PC-9 (cell line): ENCODE measurements around the gene DTX1. TPM values are rescaled to one million over a fixed set of nuclear protein-coding genes. Genes with fewer than 3 reads are reported as not detected.

ENCODE experiments used
- BruUV-seq: library from RNA; stranded (reverse); fragments of 400-500 nt; replicated peaks from 2 replicates; lab custom pipeline; 2021; lab: Mats Ljungman, UMichigan
- CTCF ChIA-PET: fragments of 300-600 bp; sonication (Branson Sonifier 250); formaldehyde crosslinking; loops from one replicate; lab custom pipeline; 2022; ENCODE audit warnings: antibody characterized with exemption; lab: Charles Lee
- POLR2A ChIA-PET: fragments of 300-600 bp; sonication (Branson Sonifier 250); formaldehyde crosslinking; loops from one replicate; lab custom pipeline; 2022; ENCODE audit warnings: antibody characterized with exemption; ENCODE audit not compliant: unreplicated experiment; lab: Charles Lee
- DNase-seq, 2 experiments: peaks; one replicate each; pipeline versions ENCODE4 v3.0.0 to v3.0.0-alpha.2; 2015 to 2022; ENCODE audit warnings: mixed read lengths in 1 of 2
- H2AFZ ChIP-seq: fragments of 200-600 bp; sonication (generic); 2 replicates; pipeline ENCODE4 v1.8.1; 2017; ENCODE audit warnings: antibody characterized with exemption
- H3F3A ChIP-seq: fragments of 200-600 bp; sonication (generic); 2 replicates; pipeline ENCODE4 v1.8.1; 2017; ENCODE audit warnings: antibody characterized with exemption, mild to moderate bottlenecking, low read depth; ENCODE audit not compliant: insufficient read depth
- H3K27ac ChIP-seq: fragments of 200-600 bp; sonication (generic); 2 replicates; pipeline ENCODE4 v1.6.1; 2016; ENCODE audit warnings: mixed run types
- H3K27me3 ChIP-seq: fragments of 200-600 bp; sonication (generic); 2 replicates; pipeline ENCODE4 v1.6.1; 2016; ENCODE audit warnings: low read depth, mixed run types; ENCODE audit not compliant: insufficient read depth
- H3K36me3 ChIP-seq: fragments of 200-600 bp; sonication (generic); 2 replicates; pipeline ENCODE4 v1.6.1; 2016; ENCODE audit warnings: low read depth, mixed run types
- H3K4me1 ChIP-seq: fragments of 200-600 bp; sonication (generic); replicated peaks from 2 replicates; pipeline ENCODE4 v1.6.1; 2016; ENCODE audit warnings: mixed run types; ENCODE audit not compliant: insufficient read depth
- H3K4me2 ChIP-seq: fragments of 200-600 bp; sonication (generic); 2 replicates; pipeline ENCODE4 v1.6.1; 2017; ENCODE audit warnings: mixed run types
- H3K4me3 ChIP-seq: fragments of 200-600 bp; sonication (generic); 2 replicates; pipeline ENCODE4 v1.6.1; 2016; ENCODE audit warnings: mixed run types
- H3K79me2 ChIP-seq: fragments of 200-600 bp; sonication (generic); 2 replicates; pipeline ENCODE4 v1.6.1; 2017; ENCODE audit warnings: low read depth, mixed run types
- H3K9me2 ChIP-seq: fragments of 200-600 bp; sonication (generic); 2 replicates; pipeline ENCODE4 v1.8.1; 2017; ENCODE audit warnings: mild to moderate bottlenecking; ENCODE audit not compliant: insufficient read depth
- H3K9me3 ChIP-seq: fragments of 200-600 bp; sonication (generic); 2 replicates; pipeline ENCODE4 v1.8.1; 2016; ENCODE audit warnings: low read depth; ENCODE audit not compliant: insufficient read depth
- H4K20me1 ChIP-seq: fragments of 200-600 bp; sonication (generic); 2 replicates; pipeline ENCODE4 v1.8.1; 2017; ENCODE audit not compliant: insufficient read depth
- EZH2 ChIP-seq: fragments of 200-600 bp; sonication (generic); IDR thresholded peaks from 2 replicates; pipeline ENCODE4 v1.8.0; 2017; ENCODE audit warnings: antibody characterized with exemption, low read depth
- intact Hi-C: fragments of 100-400 bp; cut with micrococcal nuclease; formaldehyde crosslinking; loops from one replicate; pipeline ENCODE4 v1.10.0; 2022; ENCODE audit not compliant: unreplicated experiment
- total RNA-seq: library from RNA; stranded (reverse); gene quantifications from 2 replicates; pipeline ENCODE4 v1.2.3, GENCODE V29; 2021
- TF ChIP-seq, protein P1 (sequence below): fragments of 200-600 bp; sonication (generic); conservative IDR thresholded peaks from 2 replicates; pipeline ENCODE4 v1.6.1; 2017; ENCODE audit warnings: mixed run types, antibody characterized with exemption, mild to moderate bottlenecking, moderate library complexity

Gene DTX1
- total RNA-seq, 1 experiment from 2014 or later = 0.13 TPM

GRCh38 chr12:113105606-113106271, 49.2 kb downstream of the DTX1 start:
- Histone ChIP-seq H3F3A (no peaks in the 10 kb centered on the region), H3K4me1 (no peaks in the 10 kb centered on the region), H3K79me2 (no peaks in the 10 kb centered on the region), H3K9me3 (no peaks in the 10 kb centered on the region), H3K36me3 (no peaks in the 10 kb centered on the region), H3K4me3 (no peak overlapping the region), H3K9me2 (no peaks in the 10 kb centered on the region), H2AFZ (no peak overlapping the region), H3K4me2 (no peak overlapping the region), H3K27ac (no peak overlapping the region), H3K27me3 (no peaks in the 10 kb centered on the region), H4K20me1 (no peaks in the 10 kb centered on the region)
- intact Hi-C loops = no loop called here
- ChIA-PET POLR2A (no interaction called here), CTCF (no interaction called here)
- no peak for TF ChIP-seq EZH2
- TF ChIP-seq, protein P1, sequence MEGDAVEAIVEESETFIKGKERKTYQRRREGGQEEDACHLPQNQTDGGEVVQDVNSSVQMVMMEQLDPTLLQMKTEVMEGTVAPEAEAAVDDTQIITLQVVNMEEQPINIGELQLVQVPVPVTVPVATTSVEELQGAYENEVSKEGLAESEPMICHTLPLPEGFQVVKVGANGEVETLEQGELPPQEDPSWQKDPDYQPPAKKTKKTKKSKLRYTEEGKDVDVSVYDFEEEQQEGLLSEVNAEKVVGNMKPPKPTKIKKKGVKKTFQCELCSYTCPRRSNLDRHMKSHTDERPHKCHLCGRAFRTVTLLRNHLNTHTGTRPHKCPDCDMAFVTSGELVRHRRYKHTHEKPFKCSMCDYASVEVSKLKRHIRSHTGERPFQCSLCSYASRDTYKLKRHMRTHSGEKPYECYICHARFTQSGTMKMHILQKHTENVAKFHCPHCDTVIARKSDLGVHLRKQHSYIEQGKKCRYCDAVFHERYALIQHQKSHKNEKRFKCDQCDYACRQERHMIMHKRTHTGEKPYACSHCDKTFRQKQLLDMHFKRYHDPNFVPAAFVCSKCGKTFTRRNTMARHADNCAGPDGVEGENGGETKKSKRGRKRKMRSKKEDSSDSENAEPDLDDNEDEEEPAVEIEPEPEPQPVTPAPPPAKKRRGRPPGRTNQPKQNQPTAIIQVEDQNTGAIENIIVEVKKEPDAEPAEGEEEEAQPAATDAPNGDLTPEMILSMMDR = no peak
- no peak for DNase-seq
- no TSS peak for BruUV-seq

GRCh38 chr12:113106361-113106760, 49.8 kb downstream of the DTX1 start:
- CTCF ChIA-PET = no interaction called here
- POLR2A ChIA-PET = no interaction called here

DNA sequence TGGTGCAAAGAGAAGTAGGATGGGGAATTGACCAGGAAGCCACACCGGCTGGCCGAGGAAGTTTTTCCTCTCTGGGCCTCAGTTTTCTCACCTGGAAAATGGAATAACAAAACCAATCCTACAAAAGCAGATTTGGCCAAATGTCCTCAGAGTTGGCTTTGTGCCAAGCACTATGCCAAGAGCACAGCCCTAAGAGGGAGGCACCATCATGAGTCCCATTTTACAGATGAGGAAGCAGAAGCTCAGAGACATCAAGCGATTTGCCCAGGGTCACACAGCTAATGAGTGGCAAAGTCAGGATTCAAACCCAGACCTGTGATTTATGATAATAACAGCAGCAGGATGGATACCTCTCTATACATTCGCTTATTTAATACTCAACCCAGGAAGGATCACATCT, 51.8 kb downstream of the DTX1 start:
- no peak overlapping the region for H3K4me2 ChIP-seq
- intact Hi-C loops = no loop called here
- no peaks in the 10 kb centered on the region for H3K4me1 ChIP-seq
- H3K4me3 ChIP-seq = no peak overlapping the region
- H3K9me2 ChIP-seq = no peaks in the 10 kb centered on the region
- no peak for TF ChIP-seq EZH2
- TF ChIP-seq, protein P1 = no peak
- H3K27me3 ChIP-seq = no peaks in the 10 kb centered on the region
- no peaks in the 10 kb centered on the region for H4K20me1 ChIP-seq
- no peaks in the 10 kb centered on the region for H3K79me2 ChIP-seq
- H3K9me3 ChIP-seq = no peaks in the 10 kb centered on the region
- POLR2A ChIA-PET = no interaction called here
- no TSS peak for BruUV-seq
- no peak for DNase-seq
- no peaks in the 10 kb centered on the region for H3K36me3 ChIP-seq
- H2AFZ ChIP-seq = no peak overlapping the region
- CTCF ChIA-PET = no interaction called here
- H3F3A ChIP-seq = no peaks in the 10 kb centered on the region
- no peak overlapping the region for H3K27ac ChIP-seq

More at GRCh38 chr12:113106361-113106760, 49.8 kb downstream of the DTX1 start:
- Histone ChIP-seq H2AFZ (no peak overlapping the region), H3K4me1 (no peaks in the 10 kb centered on the region), H3F3A (no peaks in the 10 kb centered on the region), H3K4me3 (no peak overlapping the region), H3K27me3 (no peaks in the 10 kb centered on the region), H3K27ac (no peak overlapping the region), H3K4me2 (no peak overlapping the region), H3K36me3 (no peaks in the 10 kb centered on the region), H3K79me2 (no peaks in the 10 kb centered on the region), H4K20me1 (no peaks in the 10 kb centered on the region), H3K9me3 (no peaks in the 10 kb centered on the region), H3K9me2 (no peaks in the 10 kb centered on the region)
- no peak for DNase-seq
- BruUV-seq = no TSS peak
- intact Hi-C loops = no loop called here
- no peak for TF ChIP-seq EZH2
- TF ChIP-seq, protein P1 = no peak
